Vagina (tissue), 2 donors: ENCODE results near the gene ERP29. TPM values are rescaled to one million over a fixed set of nuclear protein-coding genes. Genes with fewer than 3 reads are reported as not detected.
"Not testable (repeated sequence)": the region's sequence is repeated elsewhere in the genome, so short reads cannot be mapped to it uniquely, and the experiment has no call there.

Experiments
- DNase-seq, 2 donors: peaks; one replicate each; pipeline ENCODE4 v3.0.0-alpha.2; 2017; ENCODE audit errors: extremely low spot score in 2 of 2
- H3K27ac ChIP-seq: fragments of 200-600 bp; sonication (generic); one replicate; pipeline ENCODE4 v1.5.1; 2019
- H3K27me3 ChIP-seq: fragments of 200-600 bp; sonication (generic); one replicate; pipeline ENCODE4 v1.5.1; 2019
- H3K36me3 ChIP-seq, 2 donors: fragments of 200-600 bp; sonication (generic); one replicate each; pipeline ENCODE4 v1.5.1; 2017 to 2019
- H3K4me1 ChIP-seq: fragments of 200-600 bp; sonication (generic); one replicate; pipeline ENCODE4 v1.5.1; 2019
- H3K4me3 ChIP-seq, 2 donors: fragments of 200-600 bp; sonication (generic); 1 replicate in 1 of 2; 2 replicates in 1 of 2; pipeline ENCODE4 v1.5.1; 2016 to 2019
- H3K9me3 ChIP-seq: fragments of 200-600 bp; sonication (generic); one replicate; pipeline ENCODE4 v1.5.1; 2019
- POLR2A ChIP-seq, 2 donors: fragments of 450-650 bp; IDR thresholded peaks; one replicate each; pipeline ENCODE4 v1.6.1; 2017; ENCODE audit warnings: antibody characterized with exemption in 2 of 2, mild to moderate bottlenecking in 2 of 2, moderate library complexity in 2 of 2
- POLR2AphosphoS5 ChIP-seq, 2 donors: sonication (generic); formaldehyde crosslinking; IDR thresholded peaks; one replicate each; pipeline ENCODE4 v1.9.0; 2017; ENCODE audit warnings: antibody characterized with exemption in 2 of 2, mild to moderate bottlenecking in 2 of 2, low read depth in 1 of 2; ENCODE audit not compliant: insufficient read depth in 1 of 2
- intact Hi-C: fragments of 100-400 bp; cut with DNase I; formaldehyde crosslinking; loops from one replicate; pipeline ENCODE4 v1.15.1; 2023
- total RNA-seq: library from RNA; depleted of rRNA; stranded (reverse); fragments of >200 nt; gene quantifications from one replicate; pipeline ENCODE4 v1.2.3, GENCODE V29; 2016
- TF ChIP-seq, protein P1 (sequence below), 3 experiments: fragments of 450-650 bp in 2 of 3; fragments of 200-600 bp in 1 of 3; sonication (generic) in 1 of 3; IDR thresholded peaks; one replicate each; pipeline ENCODE4 v1.5.1; 2017 to 2019; ENCODE audit warnings: antibody characterized with exemption in 3 of 3, mild to moderate bottlenecking in 2 of 3, moderate library complexity in 2 of 3

The ERP29 gene
- total RNA-seq, 1 donor from 2014 or later: 26.5 TPM

DNA sequence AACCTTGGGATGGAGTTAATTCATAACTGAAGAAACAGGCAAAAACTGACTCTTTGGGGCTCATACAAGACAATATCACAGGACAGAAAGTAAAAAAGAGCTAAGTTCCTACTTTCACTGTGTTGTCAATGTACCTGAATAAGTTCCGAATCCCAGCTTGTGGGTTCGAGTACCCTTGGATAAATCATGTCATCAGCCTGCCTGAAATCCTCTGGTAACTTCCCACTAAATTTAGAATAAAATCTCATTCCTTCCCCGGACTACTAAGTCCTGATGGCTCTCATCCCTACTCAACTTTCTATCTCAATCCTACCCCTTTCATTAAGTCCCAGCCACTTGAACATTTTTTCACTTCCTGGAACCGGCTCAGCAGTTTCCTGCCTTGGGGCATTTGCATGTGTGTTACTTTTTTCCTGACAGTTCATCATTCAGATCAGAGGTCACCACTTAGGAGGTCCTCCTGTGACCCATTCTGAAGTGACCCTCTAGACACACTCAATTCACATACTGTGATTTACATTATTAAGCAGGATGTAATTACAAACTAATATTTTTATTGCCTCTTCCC, 12.7 kb downstream of the ERP29 start:
- intact Hi-C loops: no loop called here
- no peak for DNase-seq
- Histone ChIP-seq H3K9me3 (no peaks in the 10 kb centered on the region), H3K36me3 (peaks cover 0 to 44% of the 10 kb centered on the region in 2 donors), H3K27ac (no peak overlapping the region), H3K4me1 (no peaks in the 10 kb centered on the region), H3K4me3 (no peak overlapping the region), H3K27me3 (no peaks in the 10 kb centered on the region)
- TF ChIP-seq, protein P1, sequence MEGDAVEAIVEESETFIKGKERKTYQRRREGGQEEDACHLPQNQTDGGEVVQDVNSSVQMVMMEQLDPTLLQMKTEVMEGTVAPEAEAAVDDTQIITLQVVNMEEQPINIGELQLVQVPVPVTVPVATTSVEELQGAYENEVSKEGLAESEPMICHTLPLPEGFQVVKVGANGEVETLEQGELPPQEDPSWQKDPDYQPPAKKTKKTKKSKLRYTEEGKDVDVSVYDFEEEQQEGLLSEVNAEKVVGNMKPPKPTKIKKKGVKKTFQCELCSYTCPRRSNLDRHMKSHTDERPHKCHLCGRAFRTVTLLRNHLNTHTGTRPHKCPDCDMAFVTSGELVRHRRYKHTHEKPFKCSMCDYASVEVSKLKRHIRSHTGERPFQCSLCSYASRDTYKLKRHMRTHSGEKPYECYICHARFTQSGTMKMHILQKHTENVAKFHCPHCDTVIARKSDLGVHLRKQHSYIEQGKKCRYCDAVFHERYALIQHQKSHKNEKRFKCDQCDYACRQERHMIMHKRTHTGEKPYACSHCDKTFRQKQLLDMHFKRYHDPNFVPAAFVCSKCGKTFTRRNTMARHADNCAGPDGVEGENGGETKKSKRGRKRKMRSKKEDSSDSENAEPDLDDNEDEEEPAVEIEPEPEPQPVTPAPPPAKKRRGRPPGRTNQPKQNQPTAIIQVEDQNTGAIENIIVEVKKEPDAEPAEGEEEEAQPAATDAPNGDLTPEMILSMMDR (IDR thresholded peaks at IDR 0.05): no peak
- TF ChIP-seq POLR2AphosphoS5 (IDR thresholded peaks at IDR 0.05; ENCODE audit: insufficient read depth in 1 of 2, low read depth in 1 of 2): no peak
- TF ChIP-seq POLR2A (IDR thresholded peaks at IDR 0.05): no peak

DNA sequence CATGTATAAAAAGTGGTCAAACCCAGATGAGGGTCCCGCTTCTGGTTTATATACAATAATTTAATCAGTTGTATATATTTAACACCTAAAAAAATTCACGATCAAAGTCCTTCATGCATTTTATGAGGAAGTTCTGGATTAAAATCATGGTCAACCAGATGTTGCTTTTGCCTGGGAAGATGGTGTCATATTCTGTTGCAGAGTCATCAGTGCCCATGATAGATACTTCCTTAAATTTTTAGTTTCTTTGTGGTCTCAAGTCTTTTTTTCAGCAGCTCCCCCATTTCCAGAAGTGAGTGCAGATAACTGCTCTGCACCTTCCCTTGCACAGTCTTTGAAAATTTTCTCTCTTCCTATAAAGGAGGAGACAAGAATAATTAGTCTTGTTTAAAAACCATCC, 16.1 kb downstream of the ERP29 start:
- DNase-seq: no peak
- Histone ChIP-seq H3K36me3 (peaks cover 0 to 38% of the 10 kb centered on the region in 2 donors), H3K9me3 (no peaks in the 10 kb centered on the region), H3K27ac (no peak overlapping the region), H3K27me3 (no peaks in the 10 kb centered on the region), H3K4me3 (no peak overlapping the region), H3K4me1 (no peaks in the 10 kb centered on the region)
- intact Hi-C loops: no loop called here
- TF ChIP-seq, protein P1 (IDR thresholded peaks at IDR 0.05): no peak
- TF ChIP-seq POLR2A (IDR thresholded peaks at IDR 0.05) (no peak), POLR2AphosphoS5 (IDR thresholded peaks at IDR 0.05; ENCODE audit: insufficient read depth in 1 of 2, low read depth in 1 of 2) (no peak)

DNA sequence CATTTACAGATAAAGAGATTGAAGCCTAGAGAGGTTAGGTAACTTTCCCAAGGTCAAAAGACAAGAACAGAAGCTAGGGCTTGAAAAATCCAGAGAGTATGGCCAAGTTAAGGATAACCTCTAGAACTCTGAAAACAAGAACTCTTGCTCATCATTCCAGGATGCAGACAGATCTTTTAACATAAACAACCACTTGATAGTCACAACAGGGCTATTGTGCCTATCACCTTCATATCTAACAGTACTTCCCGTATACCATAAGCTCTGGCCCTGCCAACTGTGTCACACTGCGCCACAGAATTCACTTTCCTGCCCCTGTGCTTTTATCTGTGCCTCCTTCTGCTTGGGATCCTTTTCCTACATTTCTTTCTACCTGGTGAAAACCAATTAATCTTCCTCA, 18.2 kb downstream of the ERP29 start:
- Histone ChIP-seq H3K27ac (no peak overlapping the region), H3K36me3 (peaks cover 0 to 35% of the 10 kb centered on the region in 2 donors), H3K9me3 (no peaks in the 10 kb centered on the region), H3K27me3 (no peaks in the 10 kb centered on the region), H3K4me1 (no peaks in the 10 kb centered on the region), H3K4me3 (no peak overlapping the region)
- intact Hi-C loops: no loop called here
- no peak for DNase-seq
- TF ChIP-seq POLR2AphosphoS5 (IDR thresholded peaks at IDR 0.05; ENCODE audit: insufficient read depth in 1 of 2, low read depth in 1 of 2) (no peak), POLR2A (IDR thresholded peaks at IDR 0.05) (no peak)
- TF ChIP-seq, protein P1 (IDR thresholded peaks at IDR 0.05): no peak

DNA sequence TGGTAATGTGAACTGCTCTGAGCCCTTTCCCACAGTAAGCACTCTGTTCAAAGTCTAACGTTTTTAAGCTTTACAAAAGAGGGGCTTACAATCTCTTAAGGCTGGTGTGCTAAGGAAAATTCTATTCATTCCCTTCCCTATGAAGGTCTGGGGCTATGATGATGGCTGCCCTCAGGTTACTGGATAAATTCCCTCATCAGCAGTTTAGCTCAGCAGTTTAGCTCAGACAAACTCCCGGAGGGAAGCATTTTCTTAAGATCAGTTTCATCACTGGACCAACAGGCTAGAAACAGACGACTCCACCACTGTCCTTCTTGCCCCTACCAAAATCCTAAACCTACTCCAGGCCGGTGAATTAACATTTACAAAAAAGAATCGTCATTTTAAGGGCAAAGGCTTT, 19.1 kb downstream of the ERP29 start:
- H3K4me1 ChIP-seq: no peaks in the 10 kb centered on the region
- no peak overlapping the region for H3K27ac ChIP-seq
- H3K9me3 ChIP-seq: no peaks in the 10 kb centered on the region
- intact Hi-C loops: no loop called here
- no peak overlapping the region for H3K4me3 ChIP-seq
- DNase-seq: no peak
- peaks cover 0 to 40% of the 10 kb centered on the region in 2 donors for H3K36me3 ChIP-seq
- TF ChIP-seq, protein P1 (IDR thresholded peaks at IDR 0.05): no peak
- TF ChIP-seq POLR2AphosphoS5 (IDR thresholded peaks at IDR 0.05; ENCODE audit: insufficient read depth in 1 of 2, low read depth in 1 of 2) (no peak), POLR2A (IDR thresholded peaks at IDR 0.05) (no peak)
- no peaks in the 10 kb centered on the region for H3K27me3 ChIP-seq

DNA sequence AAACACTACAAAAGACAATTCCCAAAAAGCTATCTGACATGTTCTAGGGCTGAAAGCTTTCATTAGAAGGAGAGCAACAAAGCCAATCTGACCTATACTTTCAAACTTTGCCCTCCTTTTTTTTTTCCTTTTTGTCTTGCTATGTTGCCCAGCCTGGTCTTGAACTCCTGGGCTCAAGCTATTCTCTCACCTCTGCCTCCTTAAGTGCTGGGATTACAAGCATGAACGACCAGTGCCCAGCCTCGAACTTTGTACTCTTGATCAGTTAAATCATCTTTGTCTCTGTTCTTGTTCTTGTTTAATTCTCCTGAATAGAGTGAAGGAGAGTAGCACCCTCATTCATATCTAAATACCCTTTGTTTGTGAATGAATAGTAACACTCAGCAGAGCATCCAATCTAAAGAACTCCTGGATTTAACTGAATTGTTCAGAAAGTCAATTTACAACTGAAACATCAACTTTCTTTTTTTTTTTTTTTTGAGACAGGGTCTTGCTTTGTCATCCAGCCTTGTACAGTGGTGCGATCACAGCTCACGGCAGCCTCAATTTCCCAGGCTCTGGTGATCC, 22.1 kb downstream of the ERP29 start:
- H3K36me3 ChIP-seq: peaks cover 0 to 56% of the 10 kb centered on the region in 2 donors
- TF ChIP-seq, protein P1 (IDR thresholded peaks at IDR 0.05): no peak
- no peak for TF ChIP-seq POLR2A (IDR thresholded peaks at IDR 0.05)
- no peak for DNase-seq
- H3K4me1 ChIP-seq: no peaks in the 10 kb centered on the region
- no peaks in the 10 kb centered on the region for H3K9me3 ChIP-seq
- no peak overlapping the region for H3K4me3 ChIP-seq
- H3K27ac ChIP-seq: no peak overlapping the region
- intact Hi-C loops: no loop called here
- H3K27me3 ChIP-seq: no peaks in the 10 kb centered on the region

DNA sequence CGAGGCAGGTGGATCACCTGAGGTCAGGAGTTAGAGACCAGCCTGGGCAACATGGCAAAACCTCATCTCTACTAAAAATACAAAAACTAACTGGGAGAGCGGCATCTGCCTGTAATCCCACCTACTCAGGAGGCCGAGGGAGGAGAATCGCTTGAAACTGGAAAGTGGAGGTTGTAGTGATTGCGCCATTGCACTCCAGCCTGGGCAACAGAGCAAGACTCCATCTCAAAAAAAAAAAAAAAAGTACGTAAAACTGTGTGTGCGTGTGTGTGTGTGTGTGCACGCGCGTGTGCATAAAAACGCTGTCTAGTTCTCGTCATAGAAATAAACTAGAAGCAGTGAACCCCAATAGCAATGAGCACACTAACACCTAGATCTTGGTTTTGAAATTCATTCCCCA, 23.4 kb downstream of the ERP29 start:
- H3K9me3 ChIP-seq, H3K4me1 ChIP-seq, intact Hi-C loops, H3K4me3 ChIP-seq, DNase-seq, H3K27ac ChIP-seq, H3K27me3 ChIP-seq: not testable (repeated sequence)
- H3K36me3 ChIP-seq: peaks cover 0 to 69% of the 10 kb centered on the region in 2 donors
